Measurements from ENCODE around the gene FOXO1.

GRCh38 chr13:40549500-40550094, 116.8 kb downstream of the FOXO1 start:
- TF ChIP-seq POLR2AphosphoS5 (IDR thresholded peaks at IDR 0.05; ENCODE audit: low read depth, low read length): no peak
- no peak for TF ChIP-seq POLR2A (IDR thresholded peaks at IDR 0.05; ENCODE audit: low read depth, low read length)

Data from GM12892 (cell line).